Inferior parietal cortex (tissue), 1 donor: ENCODE data around the gene ZER1.
A peak's percentile ranks its signal among the peaks of the same experiment; 100 is the strongest.
"Not testable (repeated sequence)": the region's sequence is repeated elsewhere in the genome, so short reads cannot be mapped to it uniquely, and the experiment has no call there.

Experiments
- DNase-seq: peaks from one replicate; pipeline ENCODE4 v3.0.0-alpha.2; 2016; ENCODE audit errors: extremely low spot score

ZER1 gene

GRCh38 chr9:128693738-128694137 lies 78.0 kb downstream of the ZER1 start:
- DNase-seq: not testable (repeated sequence)

GRCh38 chr9:128690684-128691034 lies 81.1 kb downstream of the ZER1 start:
- no peak for DNase-seq

- no peak for DNase-seq
Observed at GRCh38 chr9:128689820-128690683, 81.7 kb downstream of the ZER1 start.

- no peak for DNase-seq
Observed at GRCh38 chr9:128689293-128689774, 82.4 kb downstream of the ZER1 start.

GRCh38 chr9:128688501-128689292 lies 83.0 kb downstream of the ZER1 start, which contains the start of gene SET:
Gene SET, plus strand, starts transcription at chr9:128689222. Its CDS starts 361 bp downstream, at chr9:128689583.
- DNase-seq: peak; percentile 90

- no peak for DNase-seq
Observed at GRCh38 chr9:128687453-128687852, 84.3 kb downstream of the ZER1 start.

- no peak for DNase-seq
Observed at GRCh38 chr9:128685636-128686489, 85.9 kb downstream of the ZER1 start.

- DNase-seq: no peak
Observed at GRCh38 chr9:128684325-128685199, 87.2 kb downstream of the ZER1 start.

GRCh38 chr9:128684065-128684324 lies 87.7 kb downstream of the ZER1 start:
- no peak for DNase-seq

GRCh38 chr9:128683340-128684064 lies 88.2 kb downstream of the ZER1 start:
- no peak for DNase-seq
